Endothelial cell (in vitro differentiated cells): ENCODE measurements around the gene CLCN3. TPM values are rescaled to one million over a fixed set of nuclear protein-coding genes. Genes with fewer than 3 reads are reported as not detected.

Source experiments
- DNase-seq: peaks from one replicate; pipeline ENCODE4 v3.0.0; 2021; ENCODE audit warnings: low spot score
- H3K27ac Mint-ChIP-seq: one replicate; pipeline ENCODE4 v1.8.0; 2021; ENCODE audit warnings: mixed read lengths, inconsistent platforms; ENCODE audit not compliant: unreplicated experiment
- H3K27me3 Mint-ChIP-seq: one replicate; pipeline ENCODE4 v1.8.0; 2021; ENCODE audit warnings: mild to moderate bottlenecking, moderate library complexity, mixed read lengths, inconsistent platforms; ENCODE audit not compliant: unreplicated experiment
- H3K36me3 Mint-ChIP-seq: one replicate; pipeline ENCODE4 v1.8.0; 2021; ENCODE audit warnings: mild to moderate bottlenecking, low read depth, mixed read lengths, inconsistent platforms; ENCODE audit not compliant: unreplicated experiment
- H3K4me1 Mint-ChIP-seq: one replicate; pipeline ENCODE4 v1.8.0; 2021; ENCODE audit warnings: mild to moderate bottlenecking, mixed read lengths, inconsistent platforms; ENCODE audit not compliant: unreplicated experiment
- H3K4me3 Mint-ChIP-seq: one replicate; pipeline ENCODE4 v1.8.0; 2021; ENCODE audit warnings: mild to moderate bottlenecking, mixed read lengths, inconsistent platforms; ENCODE audit not compliant: unreplicated experiment
- H3K9me3 Mint-ChIP-seq: one replicate; pipeline ENCODE4 v1.8.0; 2021; ENCODE audit warnings: mixed read lengths, inconsistent platforms; ENCODE audit not compliant: unreplicated experiment
- total RNA-seq: library from RNA; stranded (reverse); fragmentation: NEBNext Ultra II Directional; extraction: Animal tissue kit (Norgen Biotek cat#: 25700); gene quantifications from one replicate; pipeline ENCODE4 v1.2.1, GENCODE V29; 2021; ENCODE audit not compliant: unreplicated experiment
- TF ChIP-seq, protein P1 (sequence below): fragments of 200-600 bp; sonication (generic); IDR thresholded peaks from one replicate; pipeline ENCODE4 v1.5.0; 2021; ENCODE audit warnings: antibody characterized with exemption; ENCODE audit not compliant: unreplicated experiment

CLCN3 gene
- total RNA-seq, 1 donor from 2014 or later, result 58.0 TPM

DNA sequence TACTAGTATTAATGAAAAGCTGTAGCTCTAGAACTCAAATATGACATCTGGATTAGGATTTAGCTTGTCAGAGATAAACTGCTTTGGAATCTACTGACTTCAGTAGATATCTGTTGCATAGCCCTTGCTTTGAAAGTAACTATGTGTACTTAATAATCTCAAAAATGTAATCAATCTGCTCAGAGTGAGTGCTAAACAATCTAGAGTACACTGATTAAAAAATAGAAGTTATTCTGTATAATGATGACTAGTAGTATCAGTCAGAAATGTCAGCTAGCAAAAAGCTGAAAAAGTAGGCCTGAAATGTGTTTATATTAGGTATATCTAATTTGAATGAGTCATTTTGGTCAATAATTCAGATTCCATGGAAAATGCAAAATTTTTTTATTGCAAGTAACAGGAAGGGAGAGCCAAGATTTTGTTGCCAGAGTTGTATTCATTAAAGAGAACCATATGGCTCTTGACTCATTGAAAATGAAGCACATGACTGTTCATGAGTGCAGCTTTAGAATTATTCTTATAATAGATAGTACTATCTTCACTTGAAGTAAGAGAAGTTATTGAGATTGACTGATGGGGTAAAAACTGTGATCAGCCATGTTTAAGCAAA is 20.0 kb downstream of the CLCN3 start:
- Mint-ChIP-seq H3K36me3 (peaks cover 3% of the 10 kb centered on the region), H3K27ac (no peak overlapping the region), H3K27me3 (no peaks in the 10 kb centered on the region), H3K4me3 (no peak overlapping the region), H3K9me3 (no peaks in the 10 kb centered on the region), H3K4me1 (no peaks in the 10 kb centered on the region)
- TF ChIP-seq, protein P1, sequence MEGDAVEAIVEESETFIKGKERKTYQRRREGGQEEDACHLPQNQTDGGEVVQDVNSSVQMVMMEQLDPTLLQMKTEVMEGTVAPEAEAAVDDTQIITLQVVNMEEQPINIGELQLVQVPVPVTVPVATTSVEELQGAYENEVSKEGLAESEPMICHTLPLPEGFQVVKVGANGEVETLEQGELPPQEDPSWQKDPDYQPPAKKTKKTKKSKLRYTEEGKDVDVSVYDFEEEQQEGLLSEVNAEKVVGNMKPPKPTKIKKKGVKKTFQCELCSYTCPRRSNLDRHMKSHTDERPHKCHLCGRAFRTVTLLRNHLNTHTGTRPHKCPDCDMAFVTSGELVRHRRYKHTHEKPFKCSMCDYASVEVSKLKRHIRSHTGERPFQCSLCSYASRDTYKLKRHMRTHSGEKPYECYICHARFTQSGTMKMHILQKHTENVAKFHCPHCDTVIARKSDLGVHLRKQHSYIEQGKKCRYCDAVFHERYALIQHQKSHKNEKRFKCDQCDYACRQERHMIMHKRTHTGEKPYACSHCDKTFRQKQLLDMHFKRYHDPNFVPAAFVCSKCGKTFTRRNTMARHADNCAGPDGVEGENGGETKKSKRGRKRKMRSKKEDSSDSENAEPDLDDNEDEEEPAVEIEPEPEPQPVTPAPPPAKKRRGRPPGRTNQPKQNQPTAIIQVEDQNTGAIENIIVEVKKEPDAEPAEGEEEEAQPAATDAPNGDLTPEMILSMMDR, result no peak
- DNase-seq, result no peak

DNA sequence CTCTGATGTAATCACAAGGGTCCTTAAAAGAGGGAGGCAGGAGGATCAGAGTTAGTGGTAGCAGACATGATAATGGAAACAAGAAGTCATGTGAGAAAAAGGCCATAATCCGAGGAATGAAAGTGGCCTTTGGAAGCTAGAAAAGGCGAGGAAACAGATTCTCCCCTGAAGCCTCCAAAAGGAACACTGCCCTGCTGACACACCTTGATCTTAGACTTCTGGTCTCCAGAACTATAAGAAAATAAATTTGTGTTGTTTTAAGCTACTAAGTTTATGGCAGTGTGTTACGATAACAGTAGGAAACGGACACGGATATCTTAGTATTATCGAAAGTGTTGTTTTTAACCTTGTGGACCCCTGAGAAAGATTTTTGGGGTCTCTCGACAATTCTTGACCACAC is 24.4 kb downstream of the CLCN3 start:
- Mint-ChIP-seq H3K36me3 (no peaks in the 10 kb centered on the region), H3K27ac (no peak overlapping the region), H3K4me3 (no peak overlapping the region), H3K4me1 (no peaks in the 10 kb centered on the region), H3K27me3 (no peaks in the 10 kb centered on the region), H3K9me3 (no peaks in the 10 kb centered on the region)
- DNase-seq, result no peak
- TF ChIP-seq, protein P1, result no peak

- no peaks in the 10 kb centered on the region for H3K9me3 Mint-ChIP-seq
- H3K27me3 Mint-ChIP-seq, result no peaks in the 10 kb centered on the region
- no peaks in the 10 kb centered on the region for H3K4me1 Mint-ChIP-seq
- no peak for DNase-seq
- H3K4me3 Mint-ChIP-seq, result no peak overlapping the region
- H3K36me3 Mint-ChIP-seq, result no peaks in the 10 kb centered on the region
- no peak overlapping the region for H3K27ac Mint-ChIP-seq
- TF ChIP-seq, protein P1, result no peak
These were observed 25.2 kb downstream of the CLCN3 start for GRCh38 chr4:169645627-169646026.

- DNase-seq, result no peak
- Mint-ChIP-seq H3K4me3 (no peak overlapping the region), H3K27ac (no peak overlapping the region), H3K9me3 (no peaks in the 10 kb centered on the region), H3K36me3 (peaks cover 8% of the 10 kb centered on the region), H3K4me1 (no peaks in the 10 kb centered on the region), H3K27me3 (no peaks in the 10 kb centered on the region)
- TF ChIP-seq, protein P1, result no peak
These were observed 29.3 kb downstream of the CLCN3 start for GRCh38 chr4:169649545-169650226.

- Mint-ChIP-seq H3K27ac (no peak overlapping the region), H3K36me3 (peaks cover 8% of the 10 kb centered on the region), H3K27me3 (no peaks in the 10 kb centered on the region), H3K4me1 (no peaks in the 10 kb centered on the region), H3K9me3 (no peaks in the 10 kb centered on the region), H3K4me3 (no peak overlapping the region)
- DNase-seq, result no peak
- TF ChIP-seq, protein P1, result no peak
These were observed 30.0 kb downstream of the CLCN3 start for GRCh38 chr4:169650227-169650936.
